GM23338 (cell line): ENCODE data around the gene SEC14L3. TPM values are rescaled to one million over a fixed set of nuclear protein-coding genes. Genes with fewer than 3 reads are reported as not detected.

Source experiments
- ATAC-seq: fragments of 200-7000 bp; cut with Tn5 transposase; 3 replicates; pipeline ENCODE4 v1.9.1; 2020
- DNase-seq: peaks from one replicate; pipeline ENCODE4 v3.0.0-alpha.2; 2015; ENCODE audit warnings: low spot score
- H2AFZ ChIP-seq: fragments of 200-600 bp; sonication (generic); 2 replicates; pipeline ENCODE4 v1.8.0; 2016; ENCODE audit warnings: antibody characterized with exemption, mild to moderate bottlenecking, moderate library complexity
- H3F3A ChIP-seq: fragments of 200-600 bp; sonication (generic); replicated peaks from 2 replicates; pipeline ENCODE4 v1.8.0; 2017; ENCODE audit warnings: antibody characterized with exemption, mixed run types, low read depth
- H3K27ac ChIP-seq: fragments of 200-600 bp; sonication (generic); 2 replicates; pipeline ENCODE4 v1.6.1; 2016; ENCODE audit warnings: low read depth
- H3K27me3 ChIP-seq: fragments of 200-600 bp; sonication (generic); 2 replicates; pipeline ENCODE4 v1.8.0; 2016; ENCODE audit warnings: mild to moderate bottlenecking, mixed run types, moderate library complexity; ENCODE audit not compliant: insufficient read depth
- H3K36me3 ChIP-seq: fragments of 200-600 bp; sonication (generic); 2 replicates; pipeline ENCODE4 v1.8.0; 2016; ENCODE audit warnings: mild to moderate bottlenecking; ENCODE audit not compliant: insufficient read depth
- H3K4me1 ChIP-seq: fragments of 200-600 bp; sonication (generic); 2 replicates; pipeline ENCODE4 v1.8.0; 2016; ENCODE audit warnings: mild to moderate bottlenecking, moderate library complexity; ENCODE audit not compliant: insufficient read depth
- H3K4me2 ChIP-seq: fragments of 200-600 bp; sonication (generic); 2 replicates; pipeline ENCODE4 v1.7.1; 2017; ENCODE audit warnings: mixed run types
- H3K4me3 ChIP-seq: fragments of 200-600 bp; sonication (generic); 2 replicates; pipeline ENCODE4 v1.6.1; 2016; ENCODE audit warnings: mixed run types
- H3K79me2 ChIP-seq: fragments of 200-600 bp; sonication (generic); replicated peaks from 2 replicates; pipeline ENCODE4 v1.8.0; 2017; ENCODE audit warnings: mild to moderate bottlenecking; ENCODE audit not compliant: insufficient read depth
- H3K9me2 ChIP-seq: fragments of 200-600 bp; sonication (generic); 2 replicates; pipeline ENCODE4 v1.8.0; 2017; ENCODE audit not compliant: insufficient read depth
- H4K20me1 ChIP-seq: fragments of 200-600 bp; sonication (generic); replicated peaks from 2 replicates; pipeline ENCODE4 v1.8.0; 2017; ENCODE audit warnings: mild to moderate bottlenecking; ENCODE audit not compliant: insufficient read depth
- H3K27ac Mint-ChIP-seq: 2 replicates; pipeline ENCODE4 v1.8.0; 2020; ENCODE audit warnings: inconsistent platforms, mild to moderate bottlenecking, moderate library complexity, mixed read lengths
- H3K27me3 Mint-ChIP-seq: 3 replicates; pipeline ENCODE4 v1.8.0; 2022; ENCODE audit warnings: low read depth, mild to moderate bottlenecking, moderate library complexity, mixed read lengths, inconsistent platforms; ENCODE audit not compliant: insufficient read depth, poor library complexity
- H3K36me3 Mint-ChIP-seq: 3 replicates; pipeline ENCODE4 v1.8.0; 2021; ENCODE audit warnings: low read depth, mild to moderate bottlenecking, inconsistent platforms, moderate library complexity, mixed read lengths
- H3K4me1 Mint-ChIP-seq: 3 replicates; pipeline ENCODE4 v1.8.0; 2020; ENCODE audit warnings: mild to moderate bottlenecking, inconsistent platforms, mixed read lengths
- H3K4me3 Mint-ChIP-seq: 3 replicates; pipeline ENCODE4 v1.8.0; 2021; ENCODE audit warnings: moderate library complexity, mild to moderate bottlenecking, inconsistent platforms, mixed read lengths
- H3K9me3 Mint-ChIP-seq: 3 replicates; pipeline ENCODE4 v1.8.0; 2020; ENCODE audit warnings: moderate library complexity, mild to moderate bottlenecking, inconsistent platforms, mixed read lengths
- CREB1 ChIP-seq: fragments of 250-450 bp; sonication (Bioruptor Pico); IDR thresholded peaks from 2 replicates; pipeline ENCODE4 v1.5.0; 2020; ENCODE audit warnings: low read depth, mild to moderate bottlenecking, moderate library complexity
- CTCF ChIP-seq, 2 experiments: fragments of 200-600 bp in 1 of 2; sonication (generic) in 1 of 2; conservative IDR thresholded peaks; 2 replicates each; pipeline versions ENCODE4 v1.5.1 to v1.6.1; 2016 to 2017; ENCODE audit warnings: antibody characterized with exemption in 2 of 2, low read depth in 2 of 2, mild to moderate bottlenecking in 2 of 2, moderate library complexity in 1 of 2
- EZH2 ChIP-seq: fragments of 200-600 bp; sonication (generic); IDR thresholded peaks from one replicate; pipeline ENCODE4 v1.8.0; 2017; ENCODE audit warnings: antibody characterized with exemption, mild to moderate bottlenecking, low read depth; ENCODE audit not compliant: unreplicated experiment
- JUNB ChIP-seq: IDR thresholded peaks from one replicate; pipeline ENCODE4 v1.6.1; 2016; ENCODE audit warnings: antibody characterized with exemption; ENCODE audit not compliant: unreplicated experiment
- POLR2AphosphoS5 ChIP-seq: IDR thresholded peaks from 2 replicates; pipeline ENCODE4 v1.6.1; 2016; ENCODE audit warnings: antibody characterized with exemption, low read depth
- REST ChIP-seq: IDR thresholded peaks from one replicate; pipeline ENCODE4 v1.6.1; 2018; ENCODE audit warnings: antibody characterized with exemption; ENCODE audit not compliant: unreplicated experiment
- STAT1 ChIP-seq: IDR thresholded peaks from one replicate; pipeline ENCODE4 v1.6.1; 2016; ENCODE audit warnings: antibody characterized with exemption; ENCODE audit not compliant: unreplicated experiment
- ZNF331 ChIP-seq: fragments of 250-450 bp; sonication (Bioruptor Pico); IDR thresholded peaks from 2 replicates; pipeline ENCODE4 v1.5.0; 2020; ENCODE audit warnings: low read depth, mild to moderate bottlenecking, moderate library complexity
- ZNF462 ChIP-seq: fragments of 250-450 bp; sonication (Bioruptor Pico); IDR thresholded peaks from 2 replicates; pipeline ENCODE4 v1.5.0; 2020; ENCODE audit warnings: mild to moderate bottlenecking, moderate library complexity
- polyA plus RNA-seq: library from polyadenylated mRNA; unstranded; fragments of >200 nt; fragmentation: Nextera tagmentation; extraction: Ambion mirVana; gene quantifications from 2 replicates; pipeline ENCODE4 v1.2.1, GENCODE V29; 2016
- total RNA-seq: library from RNA; depleted of rRNA; stranded (reverse); fragments of >200 nt; shearing (Covaris generic); gene quantifications from 2 replicates; pipeline ENCODE4 v1.2.3, GENCODE V29; 2014

Gene SEC14L3
- total and polyA plus RNA-seq, 2 experiments from 2014 or later, result not detected

GRCh38 chr22:30439836-30440235 lies 32.0 kb downstream of the SEC14L3 start (continued):
- no peak for TF ChIP-seq ZNF331 (CRISPR knock-in tag)
- TF ChIP-seq POLR2AphosphoS5, result no peak
- no peak for TF ChIP-seq EZH2
- no peak for TF ChIP-seq REST
- no peak for TF ChIP-seq CREB1
- TF ChIP-seq JUNB, result no peak

GRCh38 chr22:30439226-30439625 lies 32.6 kb downstream of the SEC14L3 start:
- peaks cover 5% of the 10 kb centered on the region; the same call in 2 of the 3 replicates for H3K36me3 Mint-ChIP-seq
- H3K4me1 ChIP-seq, result no peaks in the 10 kb centered on the region; the same call in 1 of the 2 replicates
- H3K27ac Mint-ChIP-seq, result no peak overlapping the region

GRCh38 chr22:30438559-30438958 lies 33.3 kb downstream of the SEC14L3 start:
- Histone ChIP-seq H4K20me1 (no peaks in the 10 kb centered on the region), H3K36me3 (no peaks in the 10 kb centered on the region), H3K27me3 (no peaks in the 10 kb centered on the region), H3K4me1 (no peaks in the 10 kb centered on the region), H3K27ac (no peak overlapping the region), H3K4me3 (no peak overlapping the region), H3K79me2 (no peaks in the 10 kb centered on the region), H3K9me2 (0 out of 2 replicates have a peak, but pooled peaks cover 4% of the 10 kb centered on the region), H3F3A (no peaks in the 10 kb centered on the region), H2AFZ (no peak overlapping the region), H3K4me2 (no peak overlapping the region)
- no peak for DNase-seq
- Mint-ChIP-seq H3K27ac (no peak overlapping the region), H3K4me1 (peaks cover 15% of the 10 kb centered on the region), H3K36me3 (peaks cover 5% of the 10 kb centered on the region; the same call in 2 of the 3 replicates), H3K27me3 (peaks cover 2% of the 10 kb centered on the region), H3K4me3 (no peak overlapping the region), H3K9me3 (peaks cover 7% of the 10 kb centered on the region)
- ATAC-seq, result no peak
- TF ChIP-seq CTCF (conservative IDR thresholded peaks at IDR 0.05; ENCODE audit: low read depth in 2 of 2) (no peak), STAT1 (no peak), EZH2 (no peak), ZNF462 (CRISPR knock-in tag) (no peak)

More at GRCh38 chr22:30439226-30439625, 32.6 kb downstream of the SEC14L3 start:
- peaks cover 2% of the 10 kb centered on the region for H3K27me3 Mint-ChIP-seq
- DNase-seq (no peak), ATAC-seq (no peak)
- H4K20me1 ChIP-seq, result no peaks in the 10 kb centered on the region
- H3K9me2 ChIP-seq, result 0 out of 2 replicates have a peak, but pooled peaks cover 4% of the 10 kb centered on the region
- no peak overlapping the region for H3K4me3 ChIP-seq
- no peaks in the 10 kb centered on the region for H3K27me3 ChIP-seq
- H3K27ac ChIP-seq, result no peak overlapping the region
- no peak overlapping the region for H3K4me3 Mint-ChIP-seq
- no peaks in the 10 kb centered on the region for H3K36me3 ChIP-seq
- no peaks in the 10 kb centered on the region for H3F3A ChIP-seq
- no peak for TF ChIP-seq STAT1
- TF ChIP-seq ZNF331 (CRISPR knock-in tag), result no peak
- peaks cover 17% of the 10 kb centered on the region for H3K4me1 Mint-ChIP-seq
- peaks cover 7% of the 10 kb centered on the region for H3K9me3 Mint-ChIP-seq
- no peak overlapping the region for H3K4me2 ChIP-seq
- H3K79me2 ChIP-seq, result no peaks in the 10 kb centered on the region
- H2AFZ ChIP-seq, result no peak overlapping the region
